IPS-15b (cell line): ENCODE data around the gene DLGAP1.

Experiments
- H3K27me3 ChIP-seq: one replicate; pipeline ENCODE4 v1.6.1; 2013; ENCODE audit warnings: low read length; ENCODE audit not compliant: control insufficient read depth, insufficient read depth
- H3K36me3 ChIP-seq: one replicate; pipeline ENCODE4 v1.6.1; 2013; ENCODE audit warnings: low read length; ENCODE audit not compliant: control insufficient read depth, insufficient read depth
- H3K4me1 ChIP-seq: one replicate; pipeline ENCODE4 v1.6.1; 2013; ENCODE audit warnings: mild to moderate bottlenecking, low read length; ENCODE audit not compliant: control insufficient read depth, insufficient read depth
- H3K4me3 ChIP-seq: one replicate; pipeline ENCODE4 v1.5.1; 2013; ENCODE audit warnings: low read depth, low read length
- H3K9ac ChIP-seq: one replicate; pipeline ENCODE4 v1.6.1; 2013; ENCODE audit warnings: low read depth, mild to moderate bottlenecking, low read length
- H3K9me3 ChIP-seq: one replicate; pipeline ENCODE4 v1.6.1; 2013; ENCODE audit warnings: mild to moderate bottlenecking, low read length; ENCODE audit not compliant: control insufficient read depth, insufficient read depth

DLGAP1 gene

GRCh38 chr18:3998698-3999333, 456.3 kb downstream of the DLGAP1 start:
- no peaks in the 10 kb centered on the region for H3K27me3 ChIP-seq
- H3K4me1 ChIP-seq, result no peaks in the 10 kb centered on the region
- H3K4me3 ChIP-seq, result no peak overlapping the region
- no peak overlapping the region for H3K9ac ChIP-seq
- H3K36me3 ChIP-seq, result no peaks in the 10 kb centered on the region
- H3K9me3 ChIP-seq, result no peaks in the 10 kb centered on the region

GRCh38 chr18:3995476-3996102, 459.5 kb downstream of the DLGAP1 start:
- H3K36me3 ChIP-seq, result no peaks in the 10 kb centered on the region
- H3K27me3 ChIP-seq, result no peaks in the 10 kb centered on the region
- no peak overlapping the region for H3K9ac ChIP-seq
- no peaks in the 10 kb centered on the region for H3K9me3 ChIP-seq
- no peak overlapping the region for H3K4me3 ChIP-seq
- H3K4me1 ChIP-seq, result no peaks in the 10 kb centered on the region

- no peak overlapping the region for H3K9ac ChIP-seq
- H3K4me3 ChIP-seq, result no peak overlapping the region
- no peaks in the 10 kb centered on the region for H3K36me3 ChIP-seq
- H3K4me1 ChIP-seq, result no peaks in the 10 kb centered on the region
- H3K9me3 ChIP-seq, result no peaks in the 10 kb centered on the region
- no peaks in the 10 kb centered on the region for H3K27me3 ChIP-seq
Measured at GRCh38 chr18:3993941-3994687, 461.0 kb downstream of the DLGAP1 start.

GRCh38 chr18:3985664-3986063, 469.4 kb downstream of the DLGAP1 start:
- Histone ChIP-seq H3K9me3 (no peaks in the 10 kb centered on the region), H3K9ac (no peak overlapping the region), H3K36me3 (no peaks in the 10 kb centered on the region), H3K4me3 (no peak overlapping the region), H3K27me3 (no peaks in the 10 kb centered on the region), H3K4me1 (no peaks in the 10 kb centered on the region)

- H3K4me3 ChIP-seq, result no peak overlapping the region
- H3K4me1 ChIP-seq, result no peaks in the 10 kb centered on the region
- no peaks in the 10 kb centered on the region for H3K9me3 ChIP-seq
- no peaks in the 10 kb centered on the region for H3K36me3 ChIP-seq
- no peak overlapping the region for H3K9ac ChIP-seq
- no peaks in the 10 kb centered on the region for H3K27me3 ChIP-seq
Measured at GRCh38 chr18:3985020-3985419, 470.1 kb downstream of the DLGAP1 start.

GRCh38 chr18:3984163-3984757, 470.8 kb downstream of the DLGAP1 start:
- Histone ChIP-seq H3K36me3 (no peaks in the 10 kb centered on the region), H3K4me3 (no peak overlapping the region), H3K9ac (no peak overlapping the region), H3K9me3 (no peaks in the 10 kb centered on the region), H3K27me3 (no peaks in the 10 kb centered on the region), H3K4me1 (no peaks in the 10 kb centered on the region)

- no peaks in the 10 kb centered on the region for H3K27me3 ChIP-seq
- no peaks in the 10 kb centered on the region for H3K9me3 ChIP-seq
Measured at GRCh38 chr18:3983351-3983969, 471.6 kb downstream of the DLGAP1 start.

GRCh38 chr18:3982541-3982940, 472.6 kb downstream of the DLGAP1 start:
- H3K9me3 ChIP-seq, result no peaks in the 10 kb centered on the region
- H3K9ac ChIP-seq, result no peak overlapping the region
- no peaks in the 10 kb centered on the region for H3K27me3 ChIP-seq
- H3K36me3 ChIP-seq, result no peaks in the 10 kb centered on the region
- no peak overlapping the region for H3K4me3 ChIP-seq
- no peaks in the 10 kb centered on the region for H3K4me1 ChIP-seq

More at GRCh38 chr18:3983351-3983969, 471.6 kb downstream of the DLGAP1 start:
- Histone ChIP-seq H3K9ac (no peak overlapping the region), H3K4me3 (no peak overlapping the region), H3K36me3 (no peaks in the 10 kb centered on the region), H3K4me1 (no peaks in the 10 kb centered on the region)

GRCh38 chr18:3979024-3979423, 476.1 kb downstream of the DLGAP1 start:
- H3K9me3 ChIP-seq, result no peaks in the 10 kb centered on the region

GRCh38 chr18:3973191-3973850, 481.8 kb downstream of the DLGAP1 start:
- peaks cover 12% of the 10 kb centered on the region for H3K27me3 ChIP-seq
- no peaks in the 10 kb centered on the region for H3K9me3 ChIP-seq
- H3K4me3 ChIP-seq, result no peak overlapping the region
- H3K4me1 ChIP-seq, result no peaks in the 10 kb centered on the region
- H3K36me3 ChIP-seq, result no peaks in the 10 kb centered on the region
- H3K9ac ChIP-seq, result no peak overlapping the region

More at GRCh38 chr18:3979024-3979423, 476.1 kb downstream of the DLGAP1 start:
- Histone ChIP-seq H3K9ac (no peak overlapping the region), H3K27me3 (peaks cover 5% of the 10 kb centered on the region), H3K4me3 (no peak overlapping the region), H3K4me1 (no peaks in the 10 kb centered on the region), H3K36me3 (no peaks in the 10 kb centered on the region)

- H3K27me3 ChIP-seq, result peaks cover 12% of the 10 kb centered on the region
- H3K36me3 ChIP-seq, result no peaks in the 10 kb centered on the region
- H3K4me3 ChIP-seq, result no peak overlapping the region
- H3K9ac ChIP-seq, result no peak overlapping the region
- peaks cover 5% of the 10 kb centered on the region for H3K4me1 ChIP-seq
- no peaks in the 10 kb centered on the region for H3K9me3 ChIP-seq
Measured at GRCh38 chr18:3972291-3972930, 482.7 kb downstream of the DLGAP1 start.
